IMR-90 (cell line): ENCODE measurements around the gene FAM120A.

ENCODE experiments used
- CTCF ChIP-seq: conservative IDR thresholded peaks from 2 replicates; pipeline ENCODE4 v1.5.1; 2012; ENCODE audit warnings: mild to moderate bottlenecking, low read depth, low read length, improper control_type of control experiment
- MXI1 ChIP-seq: IDR thresholded peaks from 2 replicates; pipeline ENCODE4 v1.6.1; 2012; ENCODE audit warnings: low read depth, mild to moderate bottlenecking, low read length, moderate library complexity, borderline replicate concordance
- POLR2A ChIP-seq: IDR thresholded peaks from 2 replicates; pipeline ENCODE4 v1.6.1; 2012; ENCODE audit warnings: mild to moderate bottlenecking, low read depth, low read length

GRCh38 chr9:93580654-93581380 is 129.3 kb downstream of the FAM120A start:
- no peak for TF ChIP-seq CTCF
- TF ChIP-seq POLR2A = no peak
- TF ChIP-seq MXI1 = no peak
